Heart right ventricle (tissue), 16 donors: ENCODE results near the gene REXO1. TPM values are rescaled to one million over a fixed set of nuclear protein-coding genes. Genes with fewer than 3 reads are reported as not detected.

Experiments used
- ATAC-seq, 8 donors: fragments of 200-7000 bp; cut with Tn5 transposase; one replicate each; pipeline ENCODE4 v1.9.1; 2020; ENCODE audit warnings: mild to moderate bottlenecking in 8 of 8, moderate library complexity in 8 of 8, moderate number of reproducible peaks in 1 of 8
- DNase-seq, 2 donors: peaks; one replicate each; pipeline ENCODE4 v3.0.0-alpha.2; 2020
- H3K27ac ChIP-seq, 10 donors: fragments of 200-600 bp; sonication (generic) in 2 of 10; one replicate each; pipeline versions ENCODE4 v1.5.0 to v1.8.0; 2020 to 2022; ENCODE audit warnings: mild to moderate bottlenecking in 3 of 10
- H3K27me3 ChIP-seq, 7 donors: fragments of 200-600 bp; one replicate each; pipeline ENCODE4 v1.8.0; 2021 to 2022; ENCODE audit warnings: mild to moderate bottlenecking in 2 of 7
- H3K36me3 ChIP-seq, 9 donors: fragments of 200-600 bp; sonication (generic) in 1 of 9; one replicate each; pipeline versions ENCODE4 v1.5.0 to v1.8.0; 2020 to 2022; ENCODE audit warnings: mild to moderate bottlenecking in 2 of 9
- H3K4me1 ChIP-seq, 9 donors: fragments of 200-600 bp; sonication (generic) in 1 of 9; one replicate each; pipeline versions ENCODE4 v1.5.0 to v1.8.0; 2020 to 2022; ENCODE audit warnings: mild to moderate bottlenecking in 4 of 9
- H3K4me3 ChIP-seq, 10 donors: fragments of 200-600 bp; sonication (generic) in 2 of 10; one replicate each; pipeline versions ENCODE4 v1.5.0 to v1.8.0; 2020 to 2022; ENCODE audit warnings: mild to moderate bottlenecking in 7 of 10, moderate library complexity in 2 of 10
- H3K9me3 ChIP-seq, 11 donors: fragments of 200-600 bp in 10 of 11; sonication (generic) in 2 of 11; one replicate each; pipeline versions ENCODE4 v1.5.0 to v1.8.0; 2013 to 2022; ENCODE audit warnings: mild to moderate bottlenecking in 2 of 11, control low read depth in 1 of 11, moderate library complexity in 1 of 11
- CTCF ChIP-seq, 9 donors: fragments of 200-600 bp; sonication (generic) in 2 of 9; IDR thresholded peaks; one replicate each; pipeline versions ENCODE4 v1.5.0 to v1.8.0; 2021 to 2022; ENCODE audit warnings: antibody characterized with exemption in 9 of 9, mild to moderate bottlenecking in 5 of 9, moderate library complexity in 1 of 9
- WGBS, 2 donors: extraction: QIAGEN DNeasy Blood & Tissue Kit; methylation state at CpG; one replicate each; pipeline ENCODE4 v1.1.7; 2013; ENCODE audit warnings: inconsistent platforms in 1 of 2; 5-methylcytosine and 5-hydroxymethylcytosine counted together
- intact Hi-C, 10 donors: fragments of 100-400 bp; cut with DNase I; formaldehyde crosslinking; loops; one replicate each; pipeline versions ENCODE4 v1.11.1 to v1.14.2; 2022
- polyA plus RNA-seq, 2 donors: library from polyadenylated mRNA; stranded (reverse); fragments of 200-250 nt; gene quantifications; one replicate each; pipeline ENCODE4 v1.2.3, GENCODE V29; 2013
- total RNA-seq, 10 donors: library from RNA; stranded (reverse); fragmentation: NEBNext Ultra II Directional in 3 of 10; extraction: Animal tissue kit (Norgen Biotek cat#: 25700) in 3 of 10; gene quantifications; one replicate each; pipeline versions ENCODE4 v1.2.1 to v1.2.4, GENCODE V29; 2021 to 2023
- donor health status: Arrhythmogenic right ventricular cardiomyopathy.
- donor health status: ischemic (EF 13 %, LVEDD 7.1; RV severe dilation, severe dysfunction).
- donor health status: healthy with polysubstance abuse.
- donor health status: DM: no; HTN: yes; CAD: no.
- donor health status: DM: no; HTN: no; CAD: no.
- donor health status: ischemic (EF 25% LVEDD 6.9; RV normal size, moderate dysfunction).
- donor health status: ischemic (EF 25% LVEDD 5.7; RV mildly dilated, moderate dysfunction).
- donor health status: healthy.
- donor health status: DM: yes; HTN: yes; CAD: no.
- donor health status: Ischemic cardiomyopathy.
- donor health status: ischemic (EF 35%, LVEDD 5.7; RV mildly dilated, moderate dysfunction).
- donor health status: nonischemic (EF 11% LVEDD 7.7; RV severe dilation, severe dysfunction).
- donor health status: DM: yes; HTN: yes; CAD: no.
- donor health status: PGD.
- donor health status: ischemic (EF 29% LVEDD 5.4; RV normal size, mild dysfunction).
- donor health status: nonischemic (EF 23%, LVEDD 6.1; RV moderate dilation, normal function).

The REXO1 gene
- total and polyA plus RNA-seq, 12 donors, result 13.1 to 20.6 (median 16.5) TPM

- Histone ChIP-seq H3K4me1 (peaks cover 0 to 13% (median 5%) of the 10 kb centered on the region in 9 donors), H3K27ac (no peak overlapping the region), H3K27me3 (peaks cover 0 to 45% (median 33%) of the 10 kb centered on the region in 7 donors), H3K36me3 (no peaks in the 10 kb centered on the region), H3K4me3 (no peak overlapping the region), H3K9me3 (peaks cover 0 to 4% (median 0%) of the 10 kb centered on the region in 11 donors)
- no peak for TF ChIP-seq CTCF (IDR thresholded peaks at IDR 0.05)
- intact Hi-C loops, result loop anchor here in 3 of 10 donors (10.0 kb wide), 2 partner anchors 117 to 247 kb away; no protein-coding TSS in a partner anchor
- ATAC-seq (no peak), DNase-seq (no peak)
- 75 to 79% methylated on average over 14 of the region's 14 CpGs for WGBS, 2 donors
Observed at GRCh38 chr19:1791879-1792278, 56.4 kb downstream of the REXO1 start.

GRCh38 chr19:1790054-1790792, 58.1 kb downstream of the REXO1 start:
- H3K9me3 ChIP-seq, result peaks cover 0 to 4% (median 0%) of the 10 kb centered on the region in 11 donors
- no peak for DNase-seq

GRCh38 chr19:1789261-1790041, 58.8 kb downstream of the REXO1 start:
- no peak for DNase-seq
- Histone ChIP-seq H3K27ac (peak overlapping the region in 1 of 10 donors; percentile 44), H3K9me3 (peaks cover 0 to 4% (median 0%) of the 10 kb centered on the region in 11 donors), H3K27me3 (peaks cover 0 to 48% (median 41%) of the 10 kb centered on the region in 7 donors), H3K4me3 (peak overlapping the region in 8 of 10 donors; percentile 7 to 44 (median 32)), H3K4me1 (peaks cover 0 to 9% (median 5%) of the 10 kb centered on the region in 9 donors), H3K36me3 (no peaks in the 10 kb centered on the region)
- intact Hi-C loops, result loop anchor here in 3 of 10 donors (10.0 kb wide), 2 partner anchors 115 to 245 kb away; no protein-coding TSS in a partner anchor
- 19 to 23% methylated on average over 49 to 59 of the region's 59 CpGs for WGBS, 2 donors
- no peak for TF ChIP-seq CTCF (IDR thresholded peaks at IDR 0.05)
- peak in 6 of 8 donors; percentile 24 to 42 (median 31) for ATAC-seq

More at GRCh38 chr19:1790054-1790792, 58.1 kb downstream of the REXO1 start:
- Histone ChIP-seq H3K27ac (no peak overlapping the region), H3K27me3 (peaks cover 0 to 41% (median 38%) of the 10 kb centered on the region in 7 donors), H3K4me1 (peaks cover 0 to 9% (median 5%) of the 10 kb centered on the region in 9 donors), H3K4me3 (peak overlapping the region in 5 of 10 donors; percentile 21 to 44 (median 36)), H3K36me3 (no peaks in the 10 kb centered on the region)
- ATAC-seq, result no peak
- no peak for TF ChIP-seq CTCF (IDR thresholded peaks at IDR 0.05)
- 20 to 45% methylated on average over 2 to 5 of the region's 7 CpGs for WGBS, 2 donors
- intact Hi-C loops, result loop anchor here in 3 of 10 donors (10.0 kb wide), 2 partner anchors 115 to 245 kb away; no protein-coding TSS in a partner anchor

GRCh38 chr19:1787116-1787515, 61.2 kb downstream of the REXO1 start:
- Histone ChIP-seq H3K4me1 (peaks cover 0 to 9% (median 5%) of the 10 kb centered on the region in 9 donors), H3K9me3 (peaks cover 0 to 7% (median under 1%) of the 10 kb centered on the region in 11 donors), H3K27me3 (peaks cover 0 to 72% (median 52%) of the 10 kb centered on the region in 7 donors), H3K4me3 (no peak overlapping the region), H3K36me3 (no peaks in the 10 kb centered on the region), H3K27ac (no peak overlapping the region)
- DNase-seq (no peak), ATAC-seq (no peak)
- intact Hi-C loops, result no loop called here
- no peak for TF ChIP-seq CTCF (IDR thresholded peaks at IDR 0.05)
- WGBS, 2 donors, result 68 to 70% methylated on average over 8 of the region's 8 CpGs
